GM12873 (cell line): ENCODE data around the gene ZNF691.

Experiments used
- CTCF ChIP-seq: IDR thresholded peaks from 2 replicates; pipeline ENCODE4 v1.5.1; 2012; ENCODE audit warnings: low read depth, mild to moderate bottlenecking, moderate library complexity, low read length, control low read depth; ENCODE audit not compliant: insufficient read depth; ENCODE audit errors: missing control alignments

The ZNF691 gene

GRCh38 chr1:42815941-42816584, 30.4 kb upstream of the ZNF691 start:
- TF ChIP-seq CTCF, result no peak

GRCh38 chr1:42816585-42817439, 29.6 kb upstream of the ZNF691 start, which contains the start of the genes ERMAP and SVBP:
Gene ERMAP, plus strand, starts transcription at chr1:42817122. Its CDS starts 13,327 bp downstream, at chr1:42830449.
Gene SVBP, minus strand, starts transcription at chr1:42817397. Its CDS starts 853 bp downstream, at chr1:42816544.
- TF ChIP-seq CTCF, result no peak

GRCh38 chr1:42817440-42817767, 29.0 kb upstream of the ZNF691 start:
- no peak for TF ChIP-seq CTCF

GRCh38 chr1:42817976-42818375, 28.4 kb upstream of the ZNF691 start:
- no peak for TF ChIP-seq CTCF

- no peak for TF ChIP-seq CTCF
Measured at GRCh38 chr1:42820813-42821212, 25.6 kb upstream of the ZNF691 start.

- TF ChIP-seq CTCF, result no peak
Measured at GRCh38 chr1:42821690-42822089, 24.7 kb upstream of the ZNF691 start.

GRCh38 chr1:42822800-42823392, 23.5 kb upstream of the ZNF691 start:
- TF ChIP-seq CTCF, result no peak
